Hepatocyte (in vitro differentiated cells): ENCODE data around the gene IMMP2L. TPM values are rescaled to one million over a fixed set of nuclear protein-coding genes. Genes with fewer than 3 reads are reported as not detected.

Experiments
- DNase-seq: peaks from one replicate; pipeline ENCODE4 v3.0.0-alpha.2; 2016; ENCODE audit warnings: low spot score
- H2AFZ ChIP-seq: fragments of 200-600 bp; sonication (generic); 2 replicates; pipeline ENCODE4 v1.6.0; 2016; ENCODE audit warnings: antibody characterized with exemption, mild to moderate bottlenecking
- H3K27ac ChIP-seq: fragments of 200-600 bp; sonication (generic); 2 replicates; pipeline ENCODE4 v1.5.1; 2016; ENCODE audit warnings: mild to moderate bottlenecking
- H3K27me3 ChIP-seq: fragments of 200-600 bp; sonication (generic); 2 replicates; pipeline ENCODE4 v1.6.1; 2016
- H3K36me3 ChIP-seq: fragments of 200-600 bp; sonication (generic); replicated peaks from 2 replicates; pipeline ENCODE4 v1.5.1; 2016; ENCODE audit warnings: low read depth; ENCODE audit not compliant: insufficient read depth
- H3K4me1 ChIP-seq: fragments of 200-600 bp; sonication (generic); 2 replicates; pipeline ENCODE4 v1.5.1; 2016; ENCODE audit warnings: mild to moderate bottlenecking, moderate library complexity; ENCODE audit not compliant: insufficient read depth
- H3K4me2 ChIP-seq: fragments of 200-600 bp; sonication (generic); 2 replicates; pipeline ENCODE4 v1.6.0; 2016
- H3K4me3 ChIP-seq: fragments of 200-600 bp; sonication (generic); 2 replicates; pipeline ENCODE4 v1.5.1; 2016; ENCODE audit warnings: mild to moderate bottlenecking
- H3K79me2 ChIP-seq: fragments of 200-600 bp; sonication (generic); 2 replicates; pipeline ENCODE4 v1.6.0; 2017; ENCODE audit warnings: mild to moderate bottlenecking
- H3K9me2 ChIP-seq: fragments of 200-600 bp; sonication (generic); replicated peaks from 2 replicates; pipeline ENCODE4 v1.6.0; 2017; ENCODE audit warnings: mild to moderate bottlenecking; ENCODE audit not compliant: insufficient read depth
- H3K9me3 ChIP-seq: fragments of 200-600 bp; sonication (generic); 2 replicates; pipeline ENCODE4 v1.5.1; 2016; ENCODE audit warnings: low read depth, mild to moderate bottlenecking
- H4K20me1 ChIP-seq: fragments of 200-600 bp; sonication (generic); 2 replicates; pipeline ENCODE4 v1.6.0; 2016; ENCODE audit warnings: mild to moderate bottlenecking; ENCODE audit not compliant: insufficient read depth, poor library complexity, severe bottlenecking
- EZH2 ChIP-seq: fragments of 200-600 bp; sonication (generic); IDR thresholded peaks from 2 replicates; pipeline ENCODE4 v1.6.1; 2016; ENCODE audit warnings: antibody characterized with exemption, mild to moderate bottlenecking, borderline replicate concordance
- EZH2phosphoT487 ChIP-seq: fragments of 200-600 bp; sonication (generic); IDR thresholded peaks from one replicate; pipeline ENCODE4 v1.6.1; 2018; ENCODE audit warnings: antibody characterized with exemption, mild to moderate bottlenecking, low read depth, moderate library complexity; ENCODE audit not compliant: unreplicated experiment, severe bottlenecking
- WGBS: methylation state at CpG from one replicate; pipeline ENCODE4 v1.1.6; 2016; ENCODE audit warnings: low lambda C conversion rate; ENCODE audit errors: missing lambda C conversion rate; 5-methylcytosine and 5-hydroxymethylcytosine counted together
- polyA plus RNA-seq: library from polyadenylated mRNA; unstranded; fragments of >200 nt; fragmentation: Nextera tagmentation; extraction: Ambion mirVana; gene quantifications from 2 replicates; pipeline ENCODE4 v1.2.1, GENCODE V29; 2016
- total RNA-seq: library from RNA; depleted of rRNA; stranded (reverse); fragments of >200 nt; gene quantifications from 2 replicates; pipeline ENCODE4 v1.2.3, GENCODE V29; 2014
- TF ChIP-seq, protein P1 (sequence below): fragments of 200-600 bp; sonication (generic); IDR thresholded peaks from 2 replicates; pipeline ENCODE4 v1.5.1; 2016; ENCODE audit warnings: antibody characterized with exemption, mild to moderate bottlenecking; ENCODE audit not compliant: poor library complexity

Gene IMMP2L
- total and polyA plus RNA-seq, 2 experiments from 2014 or later = 13.3 to 17.6 TPM

DNA sequence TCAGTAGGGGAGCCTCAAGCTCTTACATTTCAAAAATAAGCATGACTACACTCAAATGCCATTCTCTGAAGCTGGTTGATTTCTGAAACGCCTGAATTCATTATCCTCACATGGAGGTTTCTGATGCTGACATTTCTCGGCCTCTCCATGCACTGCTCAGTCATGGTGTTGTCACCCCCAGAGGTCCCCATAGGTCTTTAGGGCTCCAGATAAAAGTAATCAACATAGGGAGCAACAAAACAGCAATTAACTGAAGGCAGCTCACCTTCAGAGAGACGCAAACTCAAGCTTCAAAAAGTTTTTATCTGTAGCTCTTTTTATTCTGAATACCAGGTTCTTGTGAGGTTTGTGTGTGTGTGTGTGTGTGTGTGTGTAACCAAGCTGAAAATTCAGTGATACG lies 694.5 kb downstream of the IMMP2L start:
- H4K20me1 ChIP-seq = no peaks in the 10 kb centered on the region
- no peak overlapping the region for H3K4me2 ChIP-seq
- no peaks in the 10 kb centered on the region for H3K36me3 ChIP-seq
- H3K27ac ChIP-seq = no peak overlapping the region
- H3K4me3 ChIP-seq = no peak overlapping the region
- no peaks in the 10 kb centered on the region for H3K79me2 ChIP-seq
- no peaks in the 10 kb centered on the region for H3K9me3 ChIP-seq
- TF ChIP-seq, protein P1, sequence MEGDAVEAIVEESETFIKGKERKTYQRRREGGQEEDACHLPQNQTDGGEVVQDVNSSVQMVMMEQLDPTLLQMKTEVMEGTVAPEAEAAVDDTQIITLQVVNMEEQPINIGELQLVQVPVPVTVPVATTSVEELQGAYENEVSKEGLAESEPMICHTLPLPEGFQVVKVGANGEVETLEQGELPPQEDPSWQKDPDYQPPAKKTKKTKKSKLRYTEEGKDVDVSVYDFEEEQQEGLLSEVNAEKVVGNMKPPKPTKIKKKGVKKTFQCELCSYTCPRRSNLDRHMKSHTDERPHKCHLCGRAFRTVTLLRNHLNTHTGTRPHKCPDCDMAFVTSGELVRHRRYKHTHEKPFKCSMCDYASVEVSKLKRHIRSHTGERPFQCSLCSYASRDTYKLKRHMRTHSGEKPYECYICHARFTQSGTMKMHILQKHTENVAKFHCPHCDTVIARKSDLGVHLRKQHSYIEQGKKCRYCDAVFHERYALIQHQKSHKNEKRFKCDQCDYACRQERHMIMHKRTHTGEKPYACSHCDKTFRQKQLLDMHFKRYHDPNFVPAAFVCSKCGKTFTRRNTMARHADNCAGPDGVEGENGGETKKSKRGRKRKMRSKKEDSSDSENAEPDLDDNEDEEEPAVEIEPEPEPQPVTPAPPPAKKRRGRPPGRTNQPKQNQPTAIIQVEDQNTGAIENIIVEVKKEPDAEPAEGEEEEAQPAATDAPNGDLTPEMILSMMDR = no peak
- TF ChIP-seq EZH2 (no peak), EZH2phosphoT487 (no peak)
- no peaks in the 10 kb centered on the region for H3K9me2 ChIP-seq
- no peaks in the 10 kb centered on the region for H3K4me1 ChIP-seq
- no peak overlapping the region for H2AFZ ChIP-seq
- H3K27me3 ChIP-seq = no peaks in the 10 kb centered on the region
- DNase-seq = no peak
- 93% methylated on average over 4 of the region's 4 CpGs for WGBS

DNA sequence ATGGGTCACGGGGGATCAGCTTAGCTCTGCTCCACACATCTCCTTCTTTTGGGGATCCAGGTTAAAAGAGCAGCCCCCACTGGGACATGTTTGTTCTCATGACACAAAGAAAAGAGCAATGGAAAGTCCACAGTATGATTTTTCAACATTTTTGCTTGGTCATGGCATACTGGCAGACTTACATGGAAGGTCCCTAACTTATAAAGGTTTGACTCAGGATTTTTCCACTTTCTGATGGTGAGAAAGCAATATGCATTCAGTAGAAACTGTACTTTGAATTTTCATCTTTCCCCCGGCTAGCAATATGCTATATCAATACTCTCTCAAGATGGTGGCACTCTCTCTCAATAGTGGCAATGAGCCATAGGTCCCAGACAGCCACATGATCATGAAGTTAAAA lies 699.0 kb downstream of the IMMP2L start:
- no peaks in the 10 kb centered on the region for H3K4me1 ChIP-seq
- no peaks in the 10 kb centered on the region for H3K79me2 ChIP-seq

DNA sequence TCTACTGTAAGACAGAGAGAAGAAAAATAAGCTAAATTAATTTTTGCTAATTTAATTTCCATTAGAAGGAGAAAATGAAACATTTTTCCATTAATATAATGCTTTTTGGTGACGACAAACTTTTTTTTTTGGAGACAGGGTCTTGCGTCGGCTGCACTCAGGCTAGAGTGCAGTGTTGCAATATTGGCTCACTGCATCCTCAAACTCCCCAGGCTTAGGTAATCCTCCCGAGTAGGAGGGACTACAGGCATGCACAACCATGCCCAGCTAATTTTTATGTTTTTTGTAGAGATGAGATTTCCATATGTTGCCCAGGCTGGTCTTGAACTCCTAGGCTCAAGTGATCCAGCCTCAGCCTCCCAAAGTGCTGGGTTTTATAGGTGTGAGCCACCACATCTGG lies 701.1 kb downstream of the IMMP2L start:
- no peaks in the 10 kb centered on the region for H3K4me1 ChIP-seq
- H3K4me3 ChIP-seq = no peak overlapping the region
- DNase-seq = no peak
- H3K4me2 ChIP-seq = no peak overlapping the region
- no peaks in the 10 kb centered on the region for H3K9me3 ChIP-seq
- no peaks in the 10 kb centered on the region for H4K20me1 ChIP-seq
- H3K79me2 ChIP-seq = no peaks in the 10 kb centered on the region
- H2AFZ ChIP-seq = no peak overlapping the region
- H3K36me3 ChIP-seq = no peaks in the 10 kb centered on the region
- no peak overlapping the region for H3K27ac ChIP-seq
- TF ChIP-seq EZH2phosphoT487 = no peak
- TF ChIP-seq, protein P1 = no peak
- no peaks in the 10 kb centered on the region for H3K27me3 ChIP-seq
- 89% methylated on average over 4 of the region's 4 CpGs for WGBS
- H3K9me2 ChIP-seq = no peaks in the 10 kb centered on the region

More for the DNA sequence above, 699.0 kb downstream of the IMMP2L start:
- H3K9me3 ChIP-seq = no peaks in the 10 kb centered on the region
- TF ChIP-seq EZH2phosphoT487 (no peak), EZH2 (no peak)
- TF ChIP-seq, protein P1 = no peak
- H3K9me2 ChIP-seq = no peaks in the 10 kb centered on the region
- H2AFZ ChIP-seq = no peak overlapping the region
- no peaks in the 10 kb centered on the region for H3K36me3 ChIP-seq
- H3K27me3 ChIP-seq = no peaks in the 10 kb centered on the region
- no peak overlapping the region for H3K27ac ChIP-seq
- no peak overlapping the region for H3K4me3 ChIP-seq
- no peak overlapping the region for H3K4me2 ChIP-seq
- no peak for DNase-seq
- WGBS = 94% methylated on average over 2 of the region's 2 CpGs
- no peaks in the 10 kb centered on the region for H4K20me1 ChIP-seq

DNA sequence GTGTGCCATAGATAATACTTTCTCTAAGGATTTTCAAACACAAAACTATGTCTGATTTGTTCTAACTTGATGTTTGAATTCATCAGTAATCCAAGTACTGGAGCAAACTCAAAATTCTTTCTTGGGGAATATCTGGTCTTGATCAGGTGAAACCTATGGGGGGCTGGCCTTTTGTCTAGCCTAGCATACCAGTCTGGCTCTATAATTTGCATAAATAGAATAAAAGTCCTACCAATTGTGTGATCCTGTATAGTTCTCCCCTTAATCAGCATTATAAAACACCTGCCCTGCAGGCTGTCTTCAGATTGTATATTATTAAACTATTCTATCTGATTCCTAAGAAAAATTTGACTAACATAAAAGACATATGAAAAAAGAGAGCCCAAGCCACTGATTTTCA lies 705.2 kb downstream of the IMMP2L start:
- DNase-seq = no peak
- Histone ChIP-seq H3K79me2 (no peaks in the 10 kb centered on the region), H3K36me3 (no peaks in the 10 kb centered on the region), H3K27me3 (no peaks in the 10 kb centered on the region), H3K4me1 (no peaks in the 10 kb centered on the region), H3K9me2 (no peaks in the 10 kb centered on the region), H3K27ac (no peak overlapping the region), H4K20me1 (no peaks in the 10 kb centered on the region), H3K4me2 (no peak overlapping the region), H2AFZ (no peak overlapping the region), H3K9me3 (no peaks in the 10 kb centered on the region), H3K4me3 (no peak overlapping the region)
- no peak for TF ChIP-seq EZH2
- TF ChIP-seq, protein P1 = no peak
- TF ChIP-seq EZH2phosphoT487 = no peak
